ENCODE results near the gene SCRN1.

Gene SCRN1

GRCh38 chr7:29924006-29924405 is 65.6 kb downstream of the SCRN1 start:
- H2AFZ ChIP-seq (ENCODE audit: low read depth, low read length): no peak overlapping the region
- H3K27ac ChIP-seq (ENCODE audit: low read length, poor library complexity, severe bottlenecking): no peak overlapping the region
- no peak overlapping the region for H3K4me2 ChIP-seq (ENCODE audit: low read length, poor library complexity, severe bottlenecking)
- H3K4me3 ChIP-seq (ENCODE audit: insufficient read depth in 1 of 2, low read depth in 1 of 2, low read length in 2 of 2): no peak overlapping the region
- no peaks in the 10 kb centered on the region for H3K9me3 ChIP-seq (ENCODE audit: control insufficient read depth, low read length)
- no peak overlapping the region for H2BK15ac ChIP-seq (ENCODE audit: low read depth, poor library complexity, severe bottlenecking)
- no peak overlapping the region for H3K23ac ChIP-seq (ENCODE audit: low read length in 2 of 2)
- H4K8ac ChIP-seq (ENCODE audit: low read length): no peak overlapping the region
- peaks cover 13% of the 10 kb centered on the region for H3K4me1 ChIP-seq (ENCODE audit: control insufficient read depth, insufficient read depth, low read depth, low read length)
- no peak overlapping the region for H3K9ac ChIP-seq (ENCODE audit: low read length)
- H3K36me3 ChIP-seq (ENCODE audit: control insufficient read depth in 1 of 2, insufficient read depth in 2 of 2, low read depth in 1 of 2, low read length in 2 of 2): peaks cover 42 to 89% of the 10 kb centered on the region in 2 experiments
- H2BK12ac ChIP-seq (ENCODE audit: low read length in 2 of 2): no peak overlapping the region
- H2AK5ac ChIP-seq (ENCODE audit: low read length, severe bottlenecking): no peak overlapping the region
- H4K91ac ChIP-seq (ENCODE audit: low read length): no peak overlapping the region
- H3K14ac ChIP-seq (ENCODE audit: low read length in 2 of 2): no peak overlapping the region
- H2BK5ac ChIP-seq (ENCODE audit: low read depth, low read length, poor library complexity, severe bottlenecking): no peak overlapping the region
- no peaks in the 10 kb centered on the region for H3K27me3 ChIP-seq (ENCODE audit: control insufficient read depth in 1 of 2, insufficient read depth in 1 of 2, low read length in 2 of 2)
- no peak overlapping the region for H3K18ac ChIP-seq (ENCODE audit: low read depth in 1 of 2, low read length in 2 of 2)
- H3K79me1 ChIP-seq (replicated peaks; ENCODE audit: low read length, poor library complexity, severe bottlenecking): peaks cover 26% of the 10 kb centered on the region
- WGBS: 85% methylated on average over 9 of the region's 9 CpGs
- no peak for DNase-seq
- no peak overlapping the region for H3K4ac ChIP-seq (ENCODE audit: low read depth in 1 of 2, low read length in 2 of 2)
- H2BK120ac ChIP-seq (ENCODE audit: low read depth, low read length): no peak overlapping the region

GRCh38 chr7:29922921-29923700 is 66.5 kb downstream of the SCRN1 start:
- Histone ChIP-seq H4K8ac (ENCODE audit: low read length) (no peak overlapping the region), H3K9ac (ENCODE audit: low read length) (no peak overlapping the region), H2AFZ (ENCODE audit: low read depth, low read length) (no peak overlapping the region), H3K27ac (ENCODE audit: low read length, poor library complexity, severe bottlenecking) (no peak overlapping the region), H2BK15ac (ENCODE audit: low read depth, poor library complexity, severe bottlenecking) (no peak overlapping the region), H2BK120ac (ENCODE audit: low read depth, low read length) (no peak overlapping the region), H4K91ac (ENCODE audit: low read length) (no peak overlapping the region), H3K4me2 (ENCODE audit: low read length, poor library complexity, severe bottlenecking) (no peak overlapping the region), H3K4me1 (ENCODE audit: control insufficient read depth, insufficient read depth, low read depth, low read length) (peaks cover 13% of the 10 kb centered on the region), H3K4ac (ENCODE audit: low read depth in 1 of 2, low read length in 2 of 2) (no peak overlapping the region), H3K9me3 (ENCODE audit: control insufficient read depth, low read length) (no peaks in the 10 kb centered on the region), H3K18ac (ENCODE audit: low read depth in 1 of 2, low read length in 2 of 2) (no peak overlapping the region), H2AK5ac (ENCODE audit: low read length, severe bottlenecking) (no peak overlapping the region), H2BK12ac (ENCODE audit: low read length in 2 of 2) (no peak overlapping the region), H3K36me3 (ENCODE audit: control insufficient read depth in 1 of 2, insufficient read depth in 2 of 2, low read depth in 1 of 2, low read length in 2 of 2) (peaks cover 42 to 89% of the 10 kb centered on the region in 2 experiments), H2BK5ac (ENCODE audit: low read depth, low read length, poor library complexity, severe bottlenecking) (no peak overlapping the region), H3K23ac (ENCODE audit: low read length in 2 of 2) (no peak overlapping the region), H3K4me3 (ENCODE audit: insufficient read depth in 1 of 2, low read depth in 1 of 2, low read length in 2 of 2) (no peak overlapping the region), H3K27me3 (ENCODE audit: control insufficient read depth in 1 of 2, insufficient read depth in 1 of 2, low read length in 2 of 2) (no peaks in the 10 kb centered on the region), H3K79me1 (replicated peaks; ENCODE audit: low read length, poor library complexity, severe bottlenecking) (peaks cover 22% of the 10 kb centered on the region), H3K14ac (ENCODE audit: low read length in 2 of 2) (no peak overlapping the region)
- 98% methylated on average over 7 of the region's 7 CpGs for WGBS
- DNase-seq: no peak

DNA sequence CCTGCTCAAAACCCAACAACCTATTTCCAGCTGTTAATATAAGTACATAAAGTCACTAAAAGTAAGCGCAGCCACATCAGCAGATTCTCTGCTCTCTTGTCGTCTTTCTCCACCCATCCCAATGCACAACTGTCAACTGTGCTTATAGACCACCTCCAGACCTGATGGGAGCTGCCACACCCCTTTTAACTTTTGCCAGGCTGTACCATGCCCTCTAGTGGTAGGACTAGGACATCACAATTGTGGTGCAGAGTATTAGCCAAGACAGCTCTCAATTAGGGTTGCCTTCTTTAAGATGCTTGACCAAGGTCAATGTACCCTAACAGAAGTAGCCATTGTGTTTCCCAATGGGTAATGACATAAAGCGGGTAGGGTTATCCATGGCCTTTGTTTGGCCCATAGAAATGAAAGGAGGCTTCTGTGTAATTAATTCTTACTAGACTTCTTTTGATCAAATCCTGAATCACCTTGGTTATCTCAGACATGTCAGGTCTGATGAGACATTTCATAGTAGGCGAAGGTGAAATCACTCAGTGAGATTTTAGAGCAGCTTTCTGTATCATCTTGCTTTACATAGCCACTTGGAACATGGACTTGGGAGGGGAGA is 68.1 kb downstream of the SCRN1 start:
- no peak overlapping the region for H4K91ac ChIP-seq (ENCODE audit: low read length)
- H3K18ac ChIP-seq (ENCODE audit: low read depth in 1 of 2, low read length in 2 of 2): no peak overlapping the region
- H3K79me1 ChIP-seq (replicated peaks; ENCODE audit: low read length, poor library complexity, severe bottlenecking): peaks cover 11% of the 10 kb centered on the region
- no peak overlapping the region for H2BK12ac ChIP-seq (ENCODE audit: low read length in 2 of 2)
- no peak overlapping the region for H3K27ac ChIP-seq (ENCODE audit: low read length, poor library complexity, severe bottlenecking)
- peaks cover 14% of the 10 kb centered on the region for H3K4me1 ChIP-seq (ENCODE audit: control insufficient read depth, insufficient read depth, low read depth, low read length)
- no peak overlapping the region for H3K23ac ChIP-seq (ENCODE audit: low read length in 2 of 2)
- no peak overlapping the region for H3K9ac ChIP-seq (ENCODE audit: low read length)
- H3K27me3 ChIP-seq (ENCODE audit: control insufficient read depth in 1 of 2, insufficient read depth in 1 of 2, low read length in 2 of 2): no peaks in the 10 kb centered on the region
- no peak overlapping the region for H2AFZ ChIP-seq (ENCODE audit: low read depth, low read length)
- WGBS: 64% methylated on average over 4 of the region's 4 CpGs
- H3K4me2 ChIP-seq (ENCODE audit: low read length, poor library complexity, severe bottlenecking): no peak overlapping the region
- no peak overlapping the region for H2AK5ac ChIP-seq (ENCODE audit: low read length, severe bottlenecking)
- no peak overlapping the region for H4K8ac ChIP-seq (ENCODE audit: low read length)
- H3K9me3 ChIP-seq (ENCODE audit: control insufficient read depth, low read length): no peaks in the 10 kb centered on the region
- H2BK5ac ChIP-seq (ENCODE audit: low read depth, low read length, poor library complexity, severe bottlenecking): no peak overlapping the region
- no peak overlapping the region for H2BK120ac ChIP-seq (ENCODE audit: low read depth, low read length)
- peak; percentile 75 for DNase-seq
- no peak overlapping the region for H3K4me3 ChIP-seq (ENCODE audit: insufficient read depth in 1 of 2, low read depth in 1 of 2, low read length in 2 of 2)
- no peak overlapping the region for H2BK15ac ChIP-seq (ENCODE audit: low read depth, poor library complexity, severe bottlenecking)
- peaks cover 37 to 84% of the 10 kb centered on the region in 2 experiments for H3K36me3 ChIP-seq (ENCODE audit: control insufficient read depth in 1 of 2, insufficient read depth in 2 of 2, low read depth in 1 of 2, low read length in 2 of 2)
- no peak overlapping the region for H3K4ac ChIP-seq (ENCODE audit: low read depth in 1 of 2, low read length in 2 of 2)
- no peak overlapping the region for H3K14ac ChIP-seq (ENCODE audit: low read length in 2 of 2)

GRCh38 chr7:29920491-29920890 is 69.1 kb downstream of the SCRN1 start:
- 88% methylated on average over 5 of the region's 5 CpGs for WGBS
- Histone ChIP-seq H3K27ac (ENCODE audit: low read length, poor library complexity, severe bottlenecking) (peak overlapping the region; percentile 39), H3K18ac (ENCODE audit: low read depth in 1 of 2, low read length in 2 of 2) (no peak overlapping the region)

More at GRCh38 chr7:29920491-29920890, 69.1 kb downstream of the SCRN1 start:
- H3K4me2 ChIP-seq (ENCODE audit: low read length, poor library complexity, severe bottlenecking): no peak overlapping the region
- no peak overlapping the region for H2BK12ac ChIP-seq (ENCODE audit: low read length in 2 of 2)
- peaks cover 11% of the 10 kb centered on the region for H3K79me1 ChIP-seq (replicated peaks; ENCODE audit: low read length, poor library complexity, severe bottlenecking)
- no peak overlapping the region for H2AK5ac ChIP-seq (ENCODE audit: low read length, severe bottlenecking)
- no peak overlapping the region for H3K4me3 ChIP-seq (ENCODE audit: insufficient read depth in 1 of 2, low read depth in 1 of 2, low read length in 2 of 2)
- H3K23ac ChIP-seq (ENCODE audit: low read length in 2 of 2): no peak overlapping the region
- peaks cover 31 to 74% of the 10 kb centered on the region in 2 experiments for H3K36me3 ChIP-seq (ENCODE audit: control insufficient read depth in 1 of 2, insufficient read depth in 2 of 2, low read depth in 1 of 2, low read length in 2 of 2)
- H4K91ac ChIP-seq (ENCODE audit: low read length): no peak overlapping the region
- DNase-seq: no peak
- no peak overlapping the region for H3K14ac ChIP-seq (ENCODE audit: low read length in 2 of 2)
- no peak overlapping the region for H2BK120ac ChIP-seq (ENCODE audit: low read depth, low read length)
- no peak overlapping the region for H3K4ac ChIP-seq (ENCODE audit: low read depth in 1 of 2, low read length in 2 of 2)
- no peak overlapping the region for H3K9ac ChIP-seq (ENCODE audit: low read length)
- no peak overlapping the region for H4K8ac ChIP-seq (ENCODE audit: low read length)
- no peak overlapping the region for H2BK15ac ChIP-seq (ENCODE audit: low read depth, poor library complexity, severe bottlenecking)
- no peak overlapping the region for H2AFZ ChIP-seq (ENCODE audit: low read depth, low read length)
- H3K4me1 ChIP-seq (ENCODE audit: control insufficient read depth, insufficient read depth, low read depth, low read length): peaks cover 18% of the 10 kb centered on the region
- H2BK5ac ChIP-seq (ENCODE audit: low read depth, low read length, poor library complexity, severe bottlenecking): no peak overlapping the region
- no peaks in the 10 kb centered on the region for H3K27me3 ChIP-seq (ENCODE audit: control insufficient read depth in 1 of 2, insufficient read depth in 1 of 2, low read length in 2 of 2)
- H3K9me3 ChIP-seq (ENCODE audit: control insufficient read depth, low read length): no peaks in the 10 kb centered on the region
